ENCODE data around the gene TMEM41A.

Gene TMEM41A

DNA sequence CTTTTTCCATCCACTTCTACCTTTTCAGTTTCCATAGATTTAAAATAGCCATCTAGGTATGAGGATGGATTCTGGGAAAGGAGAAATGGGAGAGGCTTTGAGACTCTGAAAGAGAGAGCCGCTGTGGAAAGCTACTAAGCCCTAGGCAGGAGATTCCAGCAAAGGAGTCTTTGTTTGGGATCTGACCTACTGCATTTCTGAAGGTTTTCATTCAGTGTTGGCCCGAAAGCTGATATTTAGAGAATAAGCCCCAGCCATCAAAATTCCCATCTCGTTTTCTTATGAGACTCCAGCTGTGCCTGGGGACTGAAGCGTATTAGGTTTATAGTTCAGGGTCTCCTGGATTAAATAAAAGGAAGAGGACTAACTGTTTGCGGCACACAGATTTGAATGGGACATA is 34.1 kb upstream of the TMEM41A start:
- TF ChIP-seq CTCF (IDR thresholded peaks at IDR 0.05), result no peak
- H3K36me3 ChIP-seq, result no peaks in the 10 kb centered on the region
- H3K4me3 ChIP-seq (ENCODE audit: low read depth in 1 of 2, low read length in 1 of 2), result no peak overlapping the region
- peaks cover 6 to 9% of the 10 kb centered on the region in 2 experiments for H3K4me1 ChIP-seq (ENCODE audit: control insufficient read depth in 1 of 2, insufficient read depth in 1 of 2, low read depth in 1 of 2, low read length in 1 of 2)
- no peaks in the 10 kb centered on the region for H3K27me3 ChIP-seq
- no peaks in the 10 kb centered on the region for H3K9me3 ChIP-seq
- H3K27ac ChIP-seq, result no peak overlapping the region

DNA sequence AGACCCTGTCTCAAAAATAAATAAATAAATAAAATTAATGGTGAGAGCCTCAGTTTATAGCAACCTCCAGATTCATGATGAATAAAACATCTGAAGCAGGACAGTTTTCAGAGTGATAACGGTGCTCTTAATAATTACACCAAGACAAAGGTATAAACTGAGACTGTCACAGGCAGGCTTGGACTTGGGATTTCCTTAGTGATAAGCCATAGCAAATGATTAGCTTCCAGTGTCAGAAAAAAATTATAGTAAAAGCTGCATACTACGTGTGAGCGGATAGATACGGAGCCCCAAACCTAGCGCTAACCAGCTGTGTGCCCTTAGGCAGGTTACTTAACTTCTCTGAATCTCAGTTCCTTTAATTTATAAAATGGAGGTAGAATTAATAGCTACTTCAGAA is 32.0 kb upstream of the TMEM41A start:
- Histone ChIP-seq H3K27me3 (no peaks in the 10 kb centered on the region), H3K4me3 (ENCODE audit: low read depth in 1 of 2, low read length in 1 of 2) (no peak overlapping the region), H3K9me3 (no peaks in the 10 kb centered on the region), H3K36me3 (no peaks in the 10 kb centered on the region), H3K4me1 (ENCODE audit: control insufficient read depth in 1 of 2, insufficient read depth in 1 of 2, low read depth in 1 of 2, low read length in 1 of 2) (no peaks in the 10 kb centered on the region), H3K27ac (no peak overlapping the region)
- TF ChIP-seq CTCF (IDR thresholded peaks at IDR 0.05), result no peak

DNA sequence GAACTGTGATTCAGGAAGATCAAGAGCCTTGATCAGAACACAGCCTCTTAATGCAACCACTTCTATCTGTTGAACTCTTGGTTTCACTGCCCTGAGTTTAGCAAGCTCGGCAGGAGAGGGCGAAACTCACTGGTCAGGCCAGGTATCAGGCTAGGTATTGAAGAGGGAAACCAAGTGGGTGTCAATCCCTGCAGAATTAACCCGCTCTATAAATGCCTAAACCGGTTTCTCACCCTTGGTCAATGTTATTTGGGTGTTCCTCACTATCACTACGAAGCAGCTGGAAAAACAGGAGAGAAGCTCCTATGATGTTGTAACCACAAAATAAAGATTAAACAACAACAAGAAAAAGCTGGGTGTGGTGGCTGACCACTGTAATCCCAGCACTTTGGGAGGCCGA is 29.7 kb upstream of the TMEM41A start:
- Histone ChIP-seq H3K27me3 (peaks cover 7% of the 10 kb centered on the region), H3K4me1 (ENCODE audit: control insufficient read depth in 1 of 2, insufficient read depth in 1 of 2, low read depth in 1 of 2, low read length in 1 of 2) (no peaks in the 10 kb centered on the region), H3K36me3 (no peaks in the 10 kb centered on the region), H3K27ac (no peak overlapping the region), H3K9me3 (no peaks in the 10 kb centered on the region), H3K4me3 (ENCODE audit: low read depth in 1 of 2, low read length in 1 of 2) (no peak overlapping the region)
- no peak for TF ChIP-seq CTCF (IDR thresholded peaks at IDR 0.05)

- no peak for TF ChIP-seq CTCF (IDR thresholded peaks at IDR 0.05)
- Histone ChIP-seq H3K36me3 (no peaks in the 10 kb centered on the region), H3K4me3 (ENCODE audit: low read depth in 1 of 2, low read length in 1 of 2) (no peak overlapping the region), H3K27ac (no peak overlapping the region), H3K4me1 (ENCODE audit: control insufficient read depth in 1 of 2, insufficient read depth in 1 of 2, low read depth in 1 of 2, low read length in 1 of 2) (no peaks in the 10 kb centered on the region), H3K9me3 (no peaks in the 10 kb centered on the region), H3K27me3 (peaks cover 9% of the 10 kb centered on the region)
These were observed 28.5 kb upstream of the TMEM41A start for GRCh38 chr3:185527364-185527763.

GRCh38 chr3:185526349-185526951 is 27.6 kb upstream of the TMEM41A start:
- Histone ChIP-seq H3K27ac (no peak overlapping the region), H3K36me3 (no peaks in the 10 kb centered on the region), H3K9me3 (no peaks in the 10 kb centered on the region), H3K27me3 (peaks cover 9% of the 10 kb centered on the region), H3K4me3 (ENCODE audit: low read depth in 1 of 2, low read length in 1 of 2) (no peak overlapping the region), H3K4me1 (ENCODE audit: control insufficient read depth in 1 of 2, insufficient read depth in 1 of 2, low read depth in 1 of 2, low read length in 1 of 2) (no peaks in the 10 kb centered on the region)
- TF ChIP-seq CTCF (IDR thresholded peaks at IDR 0.05), result no peak
